NCI-H1048 (cell line): Measurements from ENCODE around the gene RPS6KA2.
"Not testable (repeated sequence)": the region's sequence is repeated elsewhere in the genome, so short reads cannot be mapped to it uniquely, and the experiment has no call there.

Source experiments
- DNase-seq: peaks from one replicate; lab custom pipeline; 2025; lab: John Stamatoyannopoulos, UW

The RPS6KA2 gene

DNA sequence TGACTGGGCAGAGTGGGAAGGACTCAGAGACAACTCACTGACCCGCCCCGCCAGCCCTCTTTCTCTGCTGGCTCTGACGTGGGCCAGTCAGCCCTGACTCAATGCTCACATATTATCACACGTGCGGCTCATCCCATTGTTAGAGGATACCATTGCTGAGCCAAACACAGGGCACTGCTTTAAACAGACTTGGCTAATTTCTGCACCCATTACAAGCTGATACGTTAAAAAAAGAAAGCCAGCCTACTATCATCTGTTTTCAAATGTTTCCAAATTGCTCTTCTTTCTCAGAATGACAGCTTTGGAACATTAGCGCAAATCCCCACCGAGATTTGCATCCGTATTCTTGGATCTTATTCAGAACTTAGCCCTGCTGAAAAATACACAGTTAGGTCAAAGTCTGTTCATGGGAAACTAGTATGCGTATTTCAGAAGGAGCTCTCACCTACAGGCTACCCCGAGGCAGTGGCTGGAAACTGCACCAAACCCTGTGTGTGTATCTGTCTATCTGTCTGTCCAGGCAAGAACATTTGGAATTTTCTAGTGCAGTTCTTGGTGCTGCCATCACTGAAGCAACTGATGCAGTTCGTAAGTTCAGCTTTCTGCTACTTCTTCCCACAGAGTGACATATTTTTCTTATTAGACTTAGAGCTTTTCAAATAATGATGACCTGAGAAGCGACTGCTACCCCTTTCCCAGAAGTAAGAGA lies 73.3 kb downstream of the RPS6KA2 start:
- no peak for DNase-seq

DNA sequence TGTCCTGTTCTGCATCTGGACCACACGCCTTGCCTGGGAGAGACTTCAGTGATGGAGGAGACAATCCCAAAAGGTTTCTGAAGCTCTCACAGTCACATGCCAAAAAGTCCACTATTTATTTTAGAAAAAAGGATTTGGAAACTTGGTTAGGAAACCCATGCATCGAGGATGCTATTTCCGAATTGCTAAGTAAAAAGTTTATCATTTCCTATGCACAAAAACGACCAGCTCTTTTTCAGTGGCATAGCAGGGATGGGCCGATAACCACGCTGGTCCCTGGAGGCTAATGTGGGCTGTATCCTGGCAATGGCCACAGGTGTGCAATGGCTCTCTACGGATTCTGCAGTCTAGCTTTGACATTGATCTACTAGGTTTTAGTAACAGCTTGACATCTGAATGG lies 74.5 kb downstream of the RPS6KA2 start:
- no peak for DNase-seq

DNA sequence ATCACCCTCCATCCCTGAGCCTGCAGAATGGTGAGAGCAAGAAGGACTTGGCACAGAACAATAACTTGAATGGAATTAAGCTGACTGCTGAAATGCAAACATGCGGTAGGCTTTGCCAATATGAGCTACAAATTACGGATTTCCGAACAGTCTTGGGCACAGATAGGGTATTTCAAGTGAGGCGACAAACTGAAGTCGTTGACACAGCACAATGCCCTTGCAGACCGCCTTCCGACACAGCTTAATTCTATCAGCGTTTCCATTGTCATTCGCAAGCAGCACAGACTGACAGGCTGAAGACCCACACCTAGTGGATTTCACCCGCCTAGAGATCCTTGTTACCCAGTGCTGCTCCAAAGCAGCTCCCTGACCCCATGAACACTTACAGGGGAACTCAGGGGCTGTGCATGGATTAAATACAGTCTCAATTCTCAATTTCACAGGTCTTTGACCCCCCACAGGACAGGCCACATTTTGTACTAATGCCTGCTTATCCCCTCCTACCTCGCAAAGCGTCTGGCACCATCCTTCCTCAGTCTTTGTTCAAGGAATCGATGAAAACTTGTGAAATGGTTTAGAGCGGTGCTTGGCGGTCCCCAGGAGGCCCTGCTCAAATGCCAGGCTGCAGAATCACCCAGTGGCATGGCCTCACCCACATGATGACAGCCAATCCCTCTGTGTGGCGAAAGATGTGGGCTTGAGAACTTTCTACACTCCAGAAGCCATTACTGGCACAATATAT lies 75.1 kb downstream of the RPS6KA2 start:
- DNase-seq: no peak

DNA sequence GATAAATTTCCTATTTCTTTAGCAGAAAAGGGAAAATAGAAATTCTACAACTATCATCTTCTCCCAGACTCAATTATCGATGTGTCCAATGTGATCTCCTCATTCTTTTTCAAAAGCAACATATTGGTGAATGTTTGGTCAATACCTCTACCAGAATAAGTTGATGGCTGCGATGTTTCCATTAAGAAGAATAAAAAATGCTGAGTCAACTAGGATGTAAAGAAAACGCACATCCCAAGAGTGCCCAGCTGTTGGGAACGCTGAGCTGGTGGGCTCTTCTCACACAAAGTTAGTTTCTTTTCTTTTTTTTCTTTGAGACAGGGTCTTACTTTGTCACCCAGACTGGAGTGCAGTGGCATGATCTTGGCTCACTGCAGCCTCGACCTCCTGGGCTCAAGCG lies 80.4 kb downstream of the RPS6KA2 start:
- no peak for DNase-seq

DNA sequence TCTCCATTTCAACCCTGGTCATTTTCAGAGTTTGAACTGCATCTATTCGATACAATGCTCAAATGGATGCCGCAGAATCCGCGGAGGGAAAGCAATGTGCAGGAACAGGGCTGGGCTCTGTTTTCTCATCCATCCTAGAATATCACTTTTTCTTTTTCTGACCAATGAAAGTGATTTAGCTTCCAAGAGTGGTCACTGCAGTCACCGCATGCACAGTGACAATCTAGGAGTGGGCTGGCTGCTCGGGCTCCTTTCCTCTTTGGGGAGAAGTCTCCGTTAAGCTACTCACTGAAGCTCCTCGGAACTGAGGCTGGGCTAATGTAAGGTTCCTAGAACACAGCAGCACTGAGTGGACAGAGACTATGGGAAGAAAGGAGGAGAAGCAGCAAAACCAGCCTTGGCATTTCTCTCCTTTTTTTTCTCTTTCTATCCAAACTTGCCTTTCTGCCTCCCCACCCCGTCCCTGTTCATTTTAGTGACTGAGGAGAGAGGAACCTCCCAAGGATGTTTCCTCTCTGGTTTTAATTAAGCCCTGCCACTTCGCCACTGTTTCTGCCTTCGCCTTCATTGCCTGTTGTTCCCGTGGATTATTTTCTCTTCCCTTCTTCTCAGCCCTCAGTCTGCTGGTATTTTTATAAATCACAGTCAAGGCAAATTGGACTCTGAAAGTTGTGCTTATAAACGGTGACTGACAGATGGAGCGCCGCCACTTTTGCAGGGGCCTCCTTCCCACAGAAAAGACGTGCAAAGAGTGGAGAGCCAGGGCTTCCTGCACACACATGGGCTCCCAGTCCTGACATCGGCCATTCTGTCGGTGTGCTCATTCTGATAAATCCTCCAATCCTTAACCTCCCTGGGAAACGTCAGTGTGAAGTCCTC lies 81.7 kb downstream of the RPS6KA2 start:
- no peak for DNase-seq

DNA sequence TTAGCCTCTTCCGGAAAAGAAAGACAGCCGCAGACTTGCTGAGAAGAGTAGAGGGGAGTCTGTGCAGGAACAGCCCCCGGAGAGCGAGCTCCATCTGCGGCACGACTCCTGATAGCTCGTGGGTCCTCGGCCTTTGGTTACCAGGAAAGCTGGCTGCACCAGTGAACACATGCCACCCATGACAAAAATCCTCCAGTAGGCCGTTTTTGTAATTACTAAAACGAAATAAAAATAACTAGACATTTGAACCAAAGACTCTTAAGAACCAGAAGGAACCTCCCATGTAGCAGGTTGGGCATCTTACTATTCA lies 82.8 kb downstream of the RPS6KA2 start:
- no peak for DNase-seq

DNA sequence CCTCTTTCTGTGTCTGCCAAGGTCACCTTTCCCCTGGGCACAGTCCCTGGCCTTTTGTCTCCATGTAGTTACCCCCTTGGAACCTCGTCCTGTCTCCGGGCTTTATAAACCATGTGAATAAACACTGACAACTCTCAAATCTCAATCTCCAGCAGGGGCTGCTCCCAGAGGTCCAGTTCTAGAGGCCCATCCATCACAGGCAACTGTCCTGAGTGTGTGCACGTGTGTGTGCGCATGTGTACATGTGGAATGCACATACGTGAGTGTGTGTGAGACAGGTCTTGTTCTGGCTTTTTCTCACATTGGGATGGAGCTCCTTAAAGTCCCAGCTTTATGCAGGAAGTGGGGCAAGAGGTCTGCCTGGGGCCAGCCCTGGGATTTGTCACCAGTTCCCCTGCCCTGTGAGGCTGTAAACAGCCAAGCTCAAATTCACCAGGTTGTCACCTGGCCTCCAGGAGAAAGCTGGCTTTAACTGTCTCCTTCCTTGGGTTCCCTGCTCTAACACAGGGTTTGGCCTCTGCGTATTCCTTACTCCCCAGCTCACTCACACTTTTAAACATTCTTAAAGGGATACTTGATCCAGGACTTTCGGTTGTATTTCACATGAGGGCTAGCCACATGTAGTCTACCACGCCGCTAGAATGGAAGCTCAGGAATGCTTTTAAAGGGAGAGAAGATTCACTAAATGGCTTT lies 83.3 kb downstream of the RPS6KA2 start:
- no peak for DNase-seq

DNA sequence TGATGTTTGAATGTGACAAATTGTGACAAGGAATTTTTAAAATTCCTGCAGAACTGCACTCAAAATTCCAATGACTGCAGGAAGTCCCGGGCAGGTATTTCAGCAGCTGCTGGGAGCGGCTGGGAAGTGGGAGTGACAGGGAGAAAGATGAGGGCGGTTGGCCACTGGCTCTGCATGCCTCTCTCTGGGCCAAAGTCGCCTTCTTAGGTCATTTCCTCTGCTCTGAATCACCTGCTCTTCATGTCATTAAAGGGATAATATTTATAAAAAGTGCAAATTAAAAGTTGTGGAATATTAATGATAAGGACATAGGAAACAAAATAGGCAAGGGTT lies 84.5 kb downstream of the RPS6KA2 start:
- DNase-seq: no peak

DNA sequence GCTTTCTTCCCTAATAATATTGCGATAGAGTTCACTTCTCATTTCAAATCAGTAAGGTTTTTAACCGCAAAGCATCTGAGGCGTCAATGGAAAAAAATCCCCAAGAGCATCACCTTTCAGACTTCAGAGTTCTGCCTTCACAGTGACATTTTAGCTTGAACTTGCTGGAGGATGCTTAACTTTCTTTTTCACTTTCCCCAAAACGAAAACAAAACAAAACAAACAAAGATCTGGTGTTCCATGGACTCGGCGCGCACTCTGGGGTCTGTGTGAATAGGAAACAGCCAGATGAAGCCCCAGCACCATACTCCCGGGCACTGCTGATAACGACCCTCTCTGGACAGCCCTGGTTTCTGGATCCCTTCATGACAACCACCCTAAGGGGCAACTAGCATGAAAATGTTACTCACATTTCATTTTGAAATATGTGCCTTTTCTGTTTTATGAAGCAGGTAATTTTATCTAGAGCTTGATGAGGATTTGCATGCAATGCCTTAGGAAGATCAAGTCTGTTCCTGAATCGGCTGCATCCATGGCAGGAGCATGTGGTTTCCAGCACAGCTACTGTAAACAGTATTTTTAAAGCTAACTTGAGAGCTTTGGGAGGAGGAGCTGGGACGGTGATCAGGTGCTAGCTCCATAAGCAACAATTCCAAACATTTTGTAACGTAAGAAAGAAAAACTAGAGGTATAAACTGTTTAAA lies 85.0 kb downstream of the RPS6KA2 start:
- no peak for DNase-seq

DNA sequence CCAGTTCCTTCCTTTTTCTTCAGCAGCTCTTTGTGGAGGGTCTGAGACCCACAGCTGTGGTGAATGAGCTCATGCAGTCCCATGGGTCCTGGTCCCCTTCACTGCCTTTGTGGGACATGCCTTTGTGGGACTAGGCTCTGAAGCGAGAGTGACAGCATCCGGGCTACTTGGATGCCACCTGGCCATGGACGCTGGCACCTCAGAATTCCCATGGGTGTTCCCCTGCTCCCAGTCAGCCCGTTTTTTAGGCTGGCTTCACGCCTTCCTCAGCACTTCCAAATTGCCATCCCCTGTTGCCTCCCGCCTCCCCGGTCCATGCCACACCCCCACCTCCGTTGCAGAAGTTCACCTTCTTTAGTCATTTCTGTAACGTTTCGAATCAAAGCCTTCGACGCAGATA lies 85.7 kb downstream of the RPS6KA2 start:
- no peak for DNase-seq

DNA sequence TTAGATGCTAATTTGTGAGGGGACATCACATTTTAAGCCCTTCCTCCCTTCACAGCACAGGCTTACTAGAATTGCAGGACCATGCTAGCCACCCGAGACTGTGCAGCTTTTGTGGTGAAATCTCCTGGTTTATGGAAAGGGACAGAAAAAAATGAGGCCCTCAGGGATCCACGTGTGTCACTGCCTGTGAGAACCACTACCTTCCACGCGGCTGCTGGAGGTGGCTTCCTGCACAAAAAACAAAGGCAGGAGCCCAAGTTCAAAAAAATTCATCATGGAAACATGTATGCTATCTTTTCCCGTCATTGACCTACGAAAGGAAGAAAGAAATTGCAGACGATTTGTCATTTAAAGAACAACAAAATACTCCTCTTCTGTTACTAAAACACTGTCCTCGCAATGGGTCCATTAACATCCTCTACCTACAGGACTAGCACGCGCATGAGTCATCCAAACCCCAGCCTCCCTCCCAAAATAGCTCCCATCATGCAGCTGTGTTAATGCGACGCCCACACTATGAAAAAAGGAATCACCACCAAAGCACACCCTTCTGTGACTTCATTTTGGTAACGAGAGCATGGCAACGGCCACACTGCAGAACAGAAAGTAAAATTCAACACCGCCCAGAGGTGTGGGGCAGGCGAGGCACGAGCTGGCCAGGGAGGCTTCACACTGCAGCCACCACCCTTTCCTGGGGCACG lies 86.3 kb downstream of the RPS6KA2 start:
- DNase-seq: no peak

DNA sequence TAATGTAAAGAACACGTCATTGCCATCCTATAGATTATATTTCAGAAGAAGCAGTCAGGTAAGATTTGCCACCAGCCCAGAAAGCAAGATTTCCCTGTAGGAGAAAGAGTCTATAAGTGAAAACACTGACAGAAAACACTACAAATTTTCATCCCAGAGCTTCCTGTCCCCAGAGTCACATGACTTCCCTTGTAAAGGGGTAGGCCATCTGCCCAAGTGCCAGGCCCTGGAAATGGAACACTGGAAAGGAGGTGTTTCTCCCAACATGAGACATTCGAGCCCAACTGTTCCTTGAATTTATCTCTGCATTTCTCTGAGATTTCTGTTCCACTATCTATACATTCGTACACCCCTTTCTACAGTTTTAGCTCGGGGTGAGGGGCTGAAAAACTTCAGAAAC lies 87.5 kb downstream of the RPS6KA2 start:
- no peak for DNase-seq

DNA sequence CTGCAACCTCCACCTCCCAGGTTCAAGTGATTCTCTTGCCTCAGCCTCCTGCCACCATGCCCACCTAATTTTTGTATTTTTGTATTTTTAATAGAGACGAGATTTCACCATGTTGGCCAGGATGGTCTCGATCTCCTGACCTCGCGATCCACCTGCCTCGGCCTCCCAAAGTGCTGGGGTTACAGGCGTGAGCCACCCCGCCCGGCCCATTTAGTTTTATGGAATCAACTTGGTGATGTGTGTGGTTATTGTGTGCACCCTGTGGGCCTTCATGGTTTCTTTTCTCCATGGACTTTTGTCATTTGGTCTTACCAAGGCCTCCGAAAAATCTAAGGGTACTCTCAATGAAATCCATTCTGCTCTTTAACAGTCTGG lies 88.1 kb downstream of the RPS6KA2 start:
- DNase-seq: not testable (repeated sequence)

DNA sequence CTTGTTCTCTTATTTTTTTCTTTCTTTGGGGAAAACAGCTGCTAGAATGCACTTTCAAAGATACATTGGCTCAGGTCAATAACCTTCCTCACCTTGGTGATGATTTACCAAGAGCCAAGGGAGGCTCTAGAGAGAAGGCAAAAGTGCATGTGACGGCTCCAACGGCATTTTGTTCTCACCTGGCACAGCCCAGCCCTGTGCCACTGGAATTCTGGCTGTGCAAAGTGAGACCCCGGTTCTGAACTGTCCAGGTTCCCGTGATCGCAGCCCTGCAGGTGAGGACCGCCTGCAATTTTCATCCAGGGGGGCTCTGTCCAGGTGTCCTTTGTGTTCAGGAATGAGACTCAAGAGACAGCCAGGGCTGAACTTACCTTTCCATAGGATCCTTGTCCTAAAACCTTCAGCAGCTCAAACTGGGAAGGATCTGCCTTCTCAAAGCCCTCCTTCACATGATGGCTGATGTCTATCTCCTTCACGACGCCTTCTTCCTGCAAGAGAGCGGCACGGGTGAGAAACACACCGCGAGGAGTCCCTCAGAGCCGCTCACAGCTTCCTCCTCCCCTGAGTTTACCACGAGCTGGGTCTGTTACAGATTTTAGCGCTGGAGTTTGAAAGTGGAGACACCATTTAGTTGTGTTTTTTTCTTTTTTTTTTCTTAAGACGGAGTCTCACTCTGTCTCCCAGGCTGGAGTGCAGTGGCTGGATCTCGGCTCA lies 88.6 kb downstream of the RPS6KA2 start:
- DNase-seq: no peak

DNA sequence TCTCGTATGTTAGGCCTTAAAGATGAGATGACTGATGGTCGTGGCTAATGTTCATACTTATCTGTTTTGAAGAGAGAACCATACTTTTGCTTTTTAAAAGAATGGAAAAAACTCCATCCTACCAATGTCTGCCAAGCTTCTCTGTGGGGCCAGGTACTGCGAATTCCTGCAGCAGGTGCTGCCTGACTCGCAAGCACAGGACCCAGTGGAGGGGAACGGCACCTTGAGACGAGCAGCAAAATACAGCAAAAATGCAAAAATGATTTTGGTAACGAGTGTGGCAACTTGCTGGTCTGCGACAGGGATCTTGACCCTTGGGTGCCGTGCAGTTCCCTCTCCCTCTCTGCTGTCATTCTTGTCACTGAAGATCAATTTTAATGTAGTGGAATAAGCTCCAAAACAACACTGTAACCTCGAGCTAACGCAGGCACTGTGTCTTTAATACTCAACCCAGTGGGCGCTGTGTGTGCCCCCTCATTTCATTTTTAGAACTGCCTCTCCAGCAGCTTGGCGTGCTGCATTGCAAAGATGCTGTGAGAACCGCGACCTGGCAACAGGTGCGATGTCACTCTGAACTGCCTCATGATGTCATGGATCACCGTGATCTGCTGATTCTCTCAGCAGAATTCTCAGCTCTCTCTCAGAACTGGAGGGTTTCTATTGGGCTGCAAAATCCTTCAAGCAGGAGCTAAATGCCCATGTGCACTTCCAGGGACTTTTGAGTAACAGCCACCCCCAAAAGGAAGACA lies 92.2 kb downstream of the RPS6KA2 start:
- DNase-seq: no peak

DNA sequence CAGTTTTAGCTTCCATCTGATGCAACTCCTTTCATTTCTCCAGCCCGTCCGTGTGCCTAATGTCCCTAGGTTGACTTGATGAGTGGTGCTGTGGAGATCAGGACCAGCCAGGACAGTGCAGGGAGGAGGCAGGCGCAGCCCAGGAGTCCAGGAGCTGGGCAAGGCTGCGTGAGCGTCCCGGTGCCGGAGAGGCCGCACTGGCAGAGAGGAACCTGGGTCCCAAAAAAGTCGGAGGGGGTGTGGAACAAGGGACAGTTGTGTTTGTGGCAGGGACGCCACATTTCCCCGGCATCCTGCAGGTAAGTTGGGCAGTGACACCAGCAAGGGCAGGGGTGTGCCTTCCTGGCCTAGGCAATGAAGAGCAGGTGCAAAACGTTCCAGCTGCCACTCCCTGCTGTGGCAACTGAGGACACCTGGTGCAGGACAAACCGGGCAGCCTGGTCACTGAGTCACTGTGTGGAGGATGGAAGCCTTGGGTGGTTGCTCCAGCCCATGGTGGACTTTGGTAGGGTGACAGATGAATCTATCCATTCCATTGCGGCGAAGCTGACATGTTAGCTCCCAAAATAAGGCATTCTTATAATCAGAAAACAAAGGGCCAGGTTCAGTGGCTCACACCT lies 93.7 kb downstream of the RPS6KA2 start:
- DNase-seq: no peak

DNA sequence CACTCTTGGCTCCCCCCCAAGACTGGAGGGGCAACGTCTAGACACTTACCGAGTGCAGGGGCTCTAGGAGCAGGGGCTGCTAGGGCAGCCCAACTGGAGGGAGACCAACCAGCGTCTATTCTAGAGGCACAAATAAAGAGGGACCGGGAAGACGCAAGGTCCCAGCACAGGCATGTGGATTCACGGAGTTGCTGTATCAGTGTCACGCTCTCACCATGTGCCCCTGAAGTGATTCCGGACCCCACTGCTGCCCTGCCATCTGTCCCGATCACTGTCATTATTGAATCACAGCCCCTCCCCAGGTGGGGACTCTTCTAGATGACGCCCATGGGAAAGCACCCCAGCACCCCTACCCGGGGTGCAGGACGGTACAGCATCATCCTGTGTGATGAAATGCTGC lies 94.7 kb downstream of the RPS6KA2 start:
- DNase-seq: no peak

DNA sequence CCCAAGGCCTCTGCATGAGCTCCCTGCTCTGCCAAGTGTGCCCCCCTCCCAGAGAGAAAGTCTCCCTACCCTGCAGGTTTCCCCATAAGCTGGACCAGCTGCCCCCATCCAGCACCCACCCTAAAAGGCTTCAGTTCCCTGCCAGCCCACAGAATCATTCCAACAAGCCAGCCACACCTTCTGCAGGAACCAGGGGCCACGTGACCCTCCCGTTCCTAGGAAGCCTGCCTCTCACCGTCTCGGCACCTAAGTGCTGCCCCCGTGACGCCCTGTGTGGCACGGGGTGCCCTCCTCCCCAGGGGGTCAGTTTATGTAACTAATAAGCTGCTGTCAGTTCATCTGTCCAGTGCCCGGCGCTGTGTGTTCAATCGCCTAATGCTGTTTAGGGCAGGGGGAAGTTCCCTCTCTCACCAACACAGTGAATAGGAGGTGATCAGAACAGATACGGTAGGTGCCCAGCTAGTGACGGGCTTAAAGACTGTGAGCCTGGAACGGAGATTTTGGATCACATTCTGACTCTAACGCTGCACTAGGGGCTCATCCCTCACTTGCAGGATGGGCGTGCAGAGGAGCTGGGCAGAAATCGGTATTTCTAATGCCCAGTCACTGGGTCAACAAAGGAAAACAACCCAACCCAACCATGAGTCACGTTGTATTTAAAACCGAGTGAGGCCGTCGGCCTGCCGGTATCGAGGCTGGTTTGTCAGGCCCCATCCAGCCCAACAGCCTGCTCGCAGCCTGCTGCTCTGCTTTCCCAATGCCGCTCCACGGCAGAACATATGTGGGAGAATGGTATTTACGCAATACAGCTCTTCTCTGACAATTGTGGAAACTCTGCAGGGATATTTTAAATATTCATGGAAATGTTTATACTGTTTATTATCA lies 96.6 kb downstream of the RPS6KA2 start:
- DNase-seq: no peak
